GM18517 (cell line): ENCODE results near the gene DENND2A.
"Not testable (repeated sequence)": the region's sequence is repeated elsewhere in the genome, so short reads cannot be mapped to it uniquely, and the experiment has no call there.

Experiments used
- ATAC-seq: cut with Tn5 transposase; IDR thresholded peaks from one replicate; pipeline ENCODE4 v1.9.1; 2021; ENCODE audit warnings: mild to moderate bottlenecking, moderate library complexity; ENCODE audit not compliant: unreplicated experiment

DENND2A gene

GRCh38 chr7:140650367-140650766 lies 9.8 kb upstream of the DENND2A start:
- ATAC-seq = no peak

- no peak for ATAC-seq
These were observed 9.1 kb upstream of the DENND2A start for GRCh38 chr7:140649556-140650205.

GRCh38 chr7:140646931-140647647 lies 6.5 kb upstream of the DENND2A start:
- ATAC-seq = no peak

GRCh38 chr7:140645166-140645900 lies 4.7 kb upstream of the DENND2A start:
- no peak for ATAC-seq

GRCh38 chr7:140644761-140645160 lies 4.1 kb upstream of the DENND2A start:
- ATAC-seq = not testable (repeated sequence)

GRCh38 chr7:140643416-140643815 lies 2.8 kb upstream of the DENND2A start:
- no peak for ATAC-seq

- no peak for ATAC-seq
These were observed 1.0 kb upstream of the DENND2A start for GRCh38 chr7:140641524-140642195.

GRCh38 chr7:140640060-140640637 lies 464 bp downstream of the DENND2A start:
- no peak for ATAC-seq

- ATAC-seq = no peak
These were observed 1.1 kb downstream of the DENND2A start for GRCh38 chr7:140639366-140640053.

GRCh38 chr7:140638173-140638791 lies 2.3 kb downstream of the DENND2A start:
- no peak for ATAC-seq

- ATAC-seq = no peak
These were observed 3.2 kb downstream of the DENND2A start for GRCh38 chr7:140637400-140637799.

GRCh38 chr7:140635816-140636215 lies 4.8 kb downstream of the DENND2A start:
- ATAC-seq = no peak

GRCh38 chr7:140635345-140635744 lies 5.3 kb downstream of the DENND2A start:
- no peak for ATAC-seq

- ATAC-seq = no peak
These were observed 9.0 kb downstream of the DENND2A start for GRCh38 chr7:140631602-140632001.

GRCh38 chr7:140631021-140631420 lies 9.6 kb downstream of the DENND2A start:
- no peak for ATAC-seq

- no peak for ATAC-seq
These were observed 14.4 kb downstream of the DENND2A start for GRCh38 chr7:140625908-140626868.

- not testable (repeated sequence) for ATAC-seq
These were observed 15.4 kb downstream of the DENND2A start for GRCh38 chr7:140625192-140625558.

GRCh38 chr7:140624392-140625191 lies 16.0 kb downstream of the DENND2A start:
- ATAC-seq = no peak
